ENCODE data around the gene IGLON5. TPM values are rescaled to one million over a fixed set of nuclear protein-coding genes. Genes with fewer than 3 reads are reported as not detected.

The IGLON5 gene
- total RNA-seq, 1 donor: not detected

- Histone ChIP-seq H3K79me2 (ENCODE audit: insufficient read depth, low read length) (no peaks in the 10 kb centered on the region), H2AFZ (ENCODE audit: low read length) (no peak overlapping the region), H3K27me3 (ENCODE audit: insufficient read depth, low read length) (no peaks in the 10 kb centered on the region), H3K4me3 (ENCODE audit: insufficient read depth, low read length) (no peak overlapping the region), H3K36me3 (ENCODE audit: insufficient read depth, low read length) (peaks cover 37% of the 10 kb centered on the region), H3K4me2 (ENCODE audit: insufficient read depth, low read length) (no peak overlapping the region), H3K27ac (ENCODE audit: low read depth, low read length) (no peak overlapping the region), H3K4me1 (ENCODE audit: insufficient read depth, low read length) (peaks cover 4% of the 10 kb centered on the region), H4K20me1 (ENCODE audit: insufficient read depth, low read length) (no peaks in the 10 kb centered on the region), H3K9me3 (ENCODE audit: low read depth, low read length) (no peaks in the 10 kb centered on the region)
- TF ChIP-seq CTCF (IDR thresholded peaks at IDR 0.05; ENCODE audit: extremely low read depth, low read depth, low read length): no peak
- DNase-seq (ENCODE audit: insufficient read length, low spot score, missing footprints): peak; percentile 25
These were observed 35.9 kb downstream of the IGLON5 start for GRCh38 chr19:51347209-51347928.

- peaks cover 4% of the 10 kb centered on the region for H3K4me1 ChIP-seq (ENCODE audit: insufficient read depth, low read length)
- no peak overlapping the region for H3K4me2 ChIP-seq (ENCODE audit: insufficient read depth, low read length)
- no peak overlapping the region for H3K4me3 ChIP-seq (ENCODE audit: insufficient read depth, low read length)
- peak overlapping the region; percentile 75 for H3K27ac ChIP-seq (ENCODE audit: low read depth, low read length)
- no peak for TF ChIP-seq CTCF (IDR thresholded peaks at IDR 0.05; ENCODE audit: extremely low read depth, low read depth, low read length)
- H3K27me3 ChIP-seq (ENCODE audit: insufficient read depth, low read length): no peaks in the 10 kb centered on the region
- H3K79me2 ChIP-seq (ENCODE audit: insufficient read depth, low read length): peaks cover 13% of the 10 kb centered on the region
- peak; percentile 26 for DNase-seq (ENCODE audit: insufficient read length, low spot score, missing footprints)
- H2AFZ ChIP-seq (ENCODE audit: low read length): no peak overlapping the region
- peaks cover 36% of the 10 kb centered on the region for H3K36me3 ChIP-seq (ENCODE audit: insufficient read depth, low read length)
- H3K9me3 ChIP-seq (ENCODE audit: low read depth, low read length): no peaks in the 10 kb centered on the region
- peaks cover 9% of the 10 kb centered on the region for H4K20me1 ChIP-seq (ENCODE audit: insufficient read depth, low read length)
These were observed 40.0 kb downstream of the IGLON5 start for GRCh38 chr19:51351266-51351990.

- peak; percentile 22 for DNase-seq (ENCODE audit: insufficient read length, low spot score, missing footprints)
- H3K4me1 ChIP-seq (ENCODE audit: insufficient read depth, low read length): peaks cover 4% of the 10 kb centered on the region
- no peak overlapping the region for H3K4me2 ChIP-seq (ENCODE audit: insufficient read depth, low read length)
- no peak overlapping the region for H3K4me3 ChIP-seq (ENCODE audit: insufficient read depth, low read length)
- H3K27ac ChIP-seq (ENCODE audit: low read depth, low read length): no peak overlapping the region
- peaks cover 19% of the 10 kb centered on the region for H3K79me2 ChIP-seq (ENCODE audit: insufficient read depth, low read length)
- no peaks in the 10 kb centered on the region for H3K9me3 ChIP-seq (ENCODE audit: low read depth, low read length)
- peaks cover 14% of the 10 kb centered on the region for H4K20me1 ChIP-seq (ENCODE audit: insufficient read depth, low read length)
- H2AFZ ChIP-seq (ENCODE audit: low read length): no peak overlapping the region
- H3K36me3 ChIP-seq (ENCODE audit: insufficient read depth, low read length): peaks cover 29% of the 10 kb centered on the region
- H3K27me3 ChIP-seq (ENCODE audit: insufficient read depth, low read length): no peaks in the 10 kb centered on the region
- TF ChIP-seq CTCF (IDR thresholded peaks at IDR 0.05; ENCODE audit: extremely low read depth, low read depth, low read length): no peak
These were observed 41.4 kb downstream of the IGLON5 start for GRCh38 chr19:51352783-51353360.

Measured in osteoblast (primary cell).